Erythroblast (primary cell): ENCODE results near the gene NTN1.

Experiments used
- DNase-seq, 2 experiments: peaks; one replicate each; lab custom pipeline; 2025; lab: John Stamatoyannopoulos, UW
- GATA1 ChIP-seq: IDR thresholded peaks from 2 replicates; pipeline ENCODE4 v1.6.1; 2011; ENCODE audit warnings: low read depth, mild to moderate bottlenecking, control low read depth, low read length, moderate library complexity
- POLR2A ChIP-seq: IDR thresholded peaks from 2 replicates; pipeline ENCODE4 v1.6.1; 2011; ENCODE audit warnings: mild to moderate bottlenecking, low read length

Gene NTN1

DNA sequence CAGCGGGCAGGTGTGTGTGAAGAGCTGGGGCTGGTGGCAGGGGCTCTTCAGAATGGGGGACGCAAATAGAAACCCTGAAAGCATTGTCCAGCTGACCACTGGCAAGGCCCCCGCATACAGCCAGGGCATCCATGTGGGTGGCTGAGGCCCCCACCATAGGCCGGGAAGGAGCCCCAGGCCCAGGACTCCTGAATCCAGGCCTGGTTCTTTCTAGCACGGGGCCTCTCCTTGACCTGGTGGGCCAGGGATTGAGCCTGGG is 200.5 kb downstream of the NTN1 start:
- DNase-seq: no peak
- TF ChIP-seq POLR2A: no peak
- no peak for TF ChIP-seq GATA1

DNA sequence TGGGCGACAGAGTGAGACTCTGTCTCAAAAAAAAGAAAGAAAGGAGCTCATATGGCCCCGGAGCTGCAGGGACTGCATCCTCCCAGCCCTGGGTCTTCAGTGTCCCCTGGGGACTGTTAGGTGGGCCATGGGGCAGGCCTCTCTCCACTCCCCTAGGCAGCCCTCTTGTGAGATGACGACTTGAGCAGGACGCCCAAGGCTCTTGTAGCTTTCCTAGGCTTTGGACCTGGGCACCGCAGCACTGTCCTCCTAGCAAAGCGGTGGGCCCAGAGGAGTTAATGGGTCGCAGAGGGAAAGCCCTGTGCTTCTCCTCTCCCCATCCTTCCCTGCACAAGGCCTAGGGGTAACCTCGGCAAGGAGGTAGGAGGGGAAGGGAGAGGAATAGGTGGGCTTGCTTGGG is 202.2 kb downstream of the NTN1 start:
- DNase-seq: no peak

DNA sequence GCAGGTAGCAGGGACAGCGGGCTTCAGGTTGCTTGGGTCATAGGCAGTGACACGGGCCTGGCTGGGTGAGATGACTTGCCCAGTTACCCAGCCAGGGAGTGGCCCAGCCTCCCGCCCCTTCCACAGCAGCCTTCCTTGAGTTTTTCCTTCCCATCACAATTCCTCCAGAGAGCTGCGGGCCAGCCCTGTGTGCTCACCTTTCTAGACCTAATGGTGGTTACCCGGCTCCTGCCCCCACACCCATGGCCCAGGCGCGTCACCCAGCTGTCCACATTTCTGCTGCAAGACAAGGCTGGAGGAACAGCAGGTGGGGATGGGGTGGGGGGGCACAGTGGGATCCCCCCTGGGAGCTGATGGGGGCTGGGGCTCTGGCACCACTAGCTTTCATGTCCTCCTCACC is 203.2 kb downstream of the NTN1 start:
- no peak for TF ChIP-seq GATA1
- TF ChIP-seq POLR2A: no peak
- no peak for DNase-seq

More for the DNA sequence above, 202.2 kb downstream of the NTN1 start:
- TF ChIP-seq POLR2A (no peak), GATA1 (no peak)

DNA sequence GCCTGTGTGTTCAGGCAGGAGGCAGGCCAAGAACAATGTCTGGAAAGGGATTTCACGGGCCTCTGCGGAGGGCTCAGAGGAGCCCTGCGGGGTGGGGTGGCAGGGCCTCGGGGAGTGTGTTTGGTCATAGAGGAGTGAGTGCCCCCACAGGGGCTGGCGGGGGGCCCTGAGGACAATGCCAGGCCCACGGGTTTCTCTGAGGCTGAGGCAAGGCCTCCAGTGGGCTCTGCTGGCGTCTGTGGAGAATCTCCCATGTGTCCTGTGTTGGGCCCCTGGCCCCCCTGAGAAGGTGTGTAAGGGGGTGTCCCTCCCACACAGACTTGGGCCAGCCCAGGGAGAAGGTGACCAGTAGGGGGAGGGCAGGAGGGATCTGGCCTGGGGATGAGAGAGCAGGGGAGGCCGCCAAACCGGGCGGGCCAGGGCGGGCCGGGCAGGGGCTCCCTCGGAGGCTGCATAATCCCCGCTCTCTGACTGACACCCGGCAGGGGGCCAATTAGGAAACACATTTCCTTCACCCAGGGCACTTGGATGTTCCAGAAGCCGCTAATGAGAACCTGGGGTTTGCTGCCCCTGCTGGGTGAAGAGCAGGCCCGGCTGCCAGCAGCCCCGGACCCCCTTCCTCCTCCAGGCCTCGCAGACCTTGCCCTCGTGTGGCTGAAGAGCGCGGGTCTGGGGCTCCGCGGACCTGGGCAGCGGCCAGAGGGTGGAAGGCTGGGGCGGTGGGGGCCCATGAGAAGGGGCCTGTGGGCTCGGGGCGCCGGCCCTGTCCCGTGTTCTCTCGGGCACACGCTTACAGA is 204.2 kb downstream of the NTN1 start:
- TF ChIP-seq GATA1 (no peak), POLR2A (no peak)
- no peak for DNase-seq

DNA sequence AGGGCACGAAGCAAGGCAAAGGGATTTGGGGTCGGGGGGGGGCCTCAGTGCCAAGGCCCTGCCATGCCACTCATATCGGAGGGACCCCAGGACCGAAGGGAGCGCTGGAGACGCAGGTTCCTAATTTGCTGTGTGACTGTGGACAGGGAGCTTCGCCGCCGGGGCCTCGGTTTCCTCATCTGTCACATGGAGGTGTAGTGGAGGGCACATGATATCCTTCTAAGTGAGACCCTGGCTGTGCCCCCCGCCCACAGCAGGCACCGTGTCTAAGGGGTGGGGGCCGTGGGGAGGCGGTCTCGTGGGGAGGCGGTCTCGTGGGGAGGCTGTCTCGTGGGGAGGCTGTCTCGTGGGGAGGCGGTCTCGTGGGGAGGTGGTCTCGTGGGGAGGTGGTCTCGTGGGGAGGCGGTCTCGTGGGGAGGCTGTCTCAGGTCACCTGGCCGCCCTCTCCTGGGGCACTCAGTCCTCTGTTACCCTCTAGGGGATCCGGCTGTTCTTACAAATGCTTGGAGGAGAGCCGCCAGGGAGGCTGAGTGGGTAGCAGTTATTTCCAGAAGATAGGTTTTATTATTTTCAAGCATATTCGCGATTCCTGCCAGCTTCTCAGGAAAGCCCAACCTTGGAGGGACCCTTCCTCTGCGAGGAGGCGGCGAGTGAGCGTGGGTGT is 205.0 kb downstream of the NTN1 start:
- no peak for DNase-seq
- TF ChIP-seq GATA1 (no peak), POLR2A (no peak)

DNA sequence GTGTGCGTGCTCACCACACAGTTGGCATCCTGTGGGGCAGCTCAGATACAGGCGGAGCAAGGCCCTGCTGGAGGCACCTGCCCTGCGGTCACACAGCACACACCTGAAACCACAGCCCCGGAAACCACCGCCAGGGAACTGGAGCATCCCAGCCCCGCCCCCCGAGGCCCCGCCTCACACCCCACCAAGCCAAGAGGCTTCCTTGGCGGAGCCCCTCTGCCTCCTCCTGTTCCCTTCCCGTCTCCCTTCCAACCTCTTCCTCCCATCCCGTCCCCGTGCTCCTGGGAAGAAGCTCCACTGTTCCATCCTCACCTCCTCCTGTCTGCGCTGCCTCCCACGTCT is 205.5 kb downstream of the NTN1 start:
- no peak for TF ChIP-seq GATA1
- no peak for TF ChIP-seq POLR2A
- no peak for DNase-seq

DNA sequence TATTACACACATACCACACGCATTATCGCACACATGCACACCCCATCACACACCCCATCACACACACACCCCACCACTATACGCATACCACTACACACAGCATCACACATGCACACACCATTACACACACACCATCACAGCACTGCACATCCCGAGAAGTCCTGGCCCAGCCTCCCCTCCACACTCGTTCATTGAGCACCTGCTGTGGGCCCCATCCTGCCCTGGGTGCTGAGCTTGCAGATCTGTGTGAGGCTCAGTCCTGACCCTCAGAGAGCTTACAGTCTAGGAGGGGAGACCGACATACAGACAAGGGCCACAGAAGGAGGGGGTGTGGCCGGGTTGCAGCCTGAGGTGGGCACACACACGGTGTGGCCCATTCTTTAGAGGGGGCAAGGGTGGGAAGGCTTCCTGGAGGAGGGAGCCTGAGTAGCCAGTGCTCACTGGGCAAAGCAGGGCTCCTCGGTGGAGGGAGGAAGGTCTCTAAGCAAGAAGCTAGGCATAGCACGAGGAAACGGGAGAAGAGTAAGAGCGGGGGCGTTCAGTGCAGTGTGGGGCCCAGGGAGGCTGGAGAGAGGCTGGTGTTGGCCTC is 206.6 kb downstream of the NTN1 start:
- no peak for DNase-seq
- TF ChIP-seq GATA1 (no peak), POLR2A (no peak)

DNA sequence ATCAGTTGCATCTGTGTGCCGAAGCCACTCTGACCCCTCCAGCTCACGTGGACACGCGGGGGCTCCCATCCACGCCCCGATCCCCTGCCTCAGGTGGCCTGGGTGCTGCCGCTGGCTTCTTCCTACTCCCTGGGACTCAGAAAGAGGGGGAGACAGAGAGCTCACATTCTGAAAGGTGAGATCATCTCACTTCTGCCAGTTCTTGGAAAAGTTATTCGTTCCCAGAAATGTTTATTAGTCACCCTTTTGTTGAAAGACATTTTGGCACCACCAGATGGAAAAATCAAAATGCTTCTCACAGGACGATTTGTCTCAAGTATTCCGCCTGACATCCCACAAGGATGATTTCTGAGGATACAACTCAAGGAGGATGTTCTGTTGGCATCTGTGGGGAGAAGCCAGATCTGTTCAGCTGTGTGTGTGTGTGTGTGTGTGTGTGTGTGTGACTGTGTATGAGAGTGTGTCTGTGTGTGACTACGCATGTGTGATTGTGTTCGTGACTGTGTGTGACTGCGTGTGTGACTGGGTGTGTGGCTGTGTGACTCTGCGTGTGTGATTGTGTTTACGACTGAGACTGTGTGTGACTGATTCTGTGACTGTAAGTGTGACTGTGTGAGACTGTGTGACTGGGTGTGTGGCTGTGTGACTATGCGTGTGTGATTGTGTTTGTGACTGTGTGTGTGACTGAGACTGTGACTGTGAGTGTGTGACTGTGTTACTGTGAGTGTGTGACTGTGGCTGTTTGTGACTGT is 207.3 kb downstream of the NTN1 start:
- no peak for DNase-seq

DNA sequence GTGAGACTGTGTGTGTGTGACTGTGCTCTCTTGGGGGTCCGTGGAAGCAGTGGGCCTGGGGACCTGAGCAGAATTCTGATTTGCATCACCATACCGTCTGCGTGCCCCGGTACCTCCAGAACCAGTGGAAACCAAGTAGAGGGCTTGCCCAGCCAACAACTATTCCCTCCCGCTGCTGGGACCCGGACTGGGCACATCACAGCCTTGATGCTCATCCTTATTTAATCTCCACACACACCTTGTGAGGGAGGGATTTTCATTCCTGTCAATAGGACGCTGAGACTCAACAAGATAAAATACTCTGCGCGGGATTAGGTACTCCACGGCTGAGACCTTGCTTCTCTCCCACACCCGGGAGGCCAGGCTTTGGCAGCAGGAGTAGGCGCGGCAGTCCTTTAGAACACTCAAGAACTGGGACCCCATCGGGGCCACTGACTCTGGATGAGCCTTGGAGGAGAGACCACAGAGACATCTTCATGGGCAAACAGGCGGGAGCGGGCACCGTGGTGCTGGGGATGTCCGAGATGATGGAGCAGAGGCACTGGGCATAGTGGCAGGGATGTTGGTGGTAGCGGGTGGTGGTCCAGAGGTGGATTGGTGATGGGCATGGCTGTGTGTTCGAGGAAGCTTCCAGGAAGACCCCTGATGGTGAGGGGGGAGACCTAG is 208.0 kb downstream of the NTN1 start:
- DNase-seq: no peak
- TF ChIP-seq GATA1 (no peak), POLR2A (no peak)

More for the DNA sequence above, 207.3 kb downstream of the NTN1 start:
- no peak for TF ChIP-seq POLR2A
- TF ChIP-seq GATA1: no peak

DNA sequence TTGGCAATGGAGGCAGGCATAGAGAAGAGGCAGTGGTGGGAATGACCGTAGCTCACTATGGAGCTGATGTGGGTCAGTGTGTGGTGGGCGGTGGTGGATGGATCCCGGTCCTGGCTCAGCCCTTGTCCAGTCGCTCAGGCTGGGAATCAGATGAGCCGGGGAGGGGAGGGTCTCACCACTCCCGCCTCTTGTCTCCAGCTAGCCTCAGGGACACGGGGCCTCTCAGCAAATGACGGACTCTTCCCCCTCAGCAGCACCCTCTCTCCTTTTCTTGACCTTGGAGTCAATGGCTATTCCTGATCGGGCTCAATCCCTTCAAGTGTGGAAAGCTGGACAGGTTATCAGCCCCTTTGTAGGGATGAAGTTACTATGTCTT is 208.5 kb downstream of the NTN1 start:
- TF ChIP-seq POLR2A (no peak), GATA1 (no peak)
- no peak for DNase-seq

DNA sequence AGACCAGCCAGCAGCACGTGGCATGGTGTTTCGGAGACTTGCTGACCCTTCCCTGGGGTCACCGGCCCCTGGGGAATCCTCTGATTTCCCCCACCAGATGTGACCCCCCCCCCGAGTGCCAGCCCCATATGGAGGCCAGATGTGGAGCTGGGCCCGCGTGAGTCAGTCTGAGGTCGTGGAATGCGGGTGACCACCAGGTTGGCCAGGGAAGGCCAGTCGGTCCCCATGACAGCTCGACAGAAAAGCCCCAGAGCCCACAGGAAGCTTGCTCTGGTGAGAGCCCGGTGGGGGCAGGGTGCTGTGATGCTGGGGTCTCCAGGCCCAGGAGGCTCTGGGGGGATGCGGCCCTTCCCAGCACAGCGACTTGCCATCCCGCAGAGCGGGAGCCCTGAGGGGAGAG is 209.0 kb downstream of the NTN1 start:
- DNase-seq: no peak
- no peak for TF ChIP-seq POLR2A
- no peak for TF ChIP-seq GATA1

DNA sequence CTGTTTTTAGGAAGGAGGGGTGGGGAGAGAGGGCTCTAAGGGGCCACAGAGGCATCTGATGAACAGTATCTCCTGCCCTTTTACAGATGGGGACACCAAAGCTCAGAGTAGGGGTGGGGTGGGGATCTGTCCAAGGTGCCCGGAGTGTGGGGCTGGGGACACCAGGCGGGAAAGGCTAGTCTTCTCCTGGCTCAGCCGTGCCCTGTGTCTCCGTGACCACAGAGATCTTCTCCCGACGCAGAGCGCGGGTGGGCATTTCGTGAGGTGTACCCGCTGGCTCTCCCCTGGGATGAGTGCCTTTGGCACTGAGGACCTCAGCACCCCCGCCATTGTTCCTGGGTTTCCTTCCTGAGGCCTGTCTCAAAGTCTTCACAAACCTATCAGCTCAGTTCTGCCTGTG is 209.6 kb downstream of the NTN1 start:
- TF ChIP-seq GATA1 (no peak), POLR2A (no peak)
- no peak for DNase-seq

DNA sequence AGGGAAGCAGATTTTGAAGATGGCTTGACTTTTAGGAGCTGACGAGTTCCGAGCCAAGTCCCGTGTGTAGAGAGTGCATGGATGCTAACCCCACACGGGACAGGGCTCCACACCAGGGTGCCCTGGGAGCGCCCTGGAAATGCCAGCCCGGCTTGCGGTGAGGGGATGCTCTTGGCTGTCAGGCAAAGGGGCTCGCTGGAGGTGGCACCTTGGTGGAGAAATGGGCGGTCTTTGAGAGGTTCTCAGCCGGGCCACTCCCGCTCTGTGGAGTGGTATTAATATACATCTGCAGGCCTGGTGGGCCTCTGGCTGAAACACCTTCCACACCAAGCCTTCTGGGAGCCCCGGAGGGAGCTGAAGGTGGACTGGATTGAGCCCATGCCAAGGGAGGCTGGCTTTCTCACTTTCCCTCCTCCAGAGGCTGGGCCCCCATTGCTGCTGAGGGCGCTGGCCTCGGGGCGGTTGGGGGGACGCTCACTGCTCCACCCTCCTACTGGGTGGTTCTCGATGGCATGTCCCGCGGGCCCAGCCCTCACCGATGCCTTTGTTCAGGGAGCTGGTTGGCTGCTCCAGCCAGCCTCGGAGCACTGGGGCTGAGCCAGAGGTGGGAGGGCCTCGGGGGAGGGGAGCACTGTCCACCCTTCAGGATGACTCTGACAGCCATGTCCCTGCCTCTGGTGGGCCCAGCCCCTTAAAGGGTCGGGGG is 210.3 kb downstream of the NTN1 start:
- no peak for DNase-seq
- no peak for TF ChIP-seq POLR2A
- no peak for TF ChIP-seq GATA1

DNA sequence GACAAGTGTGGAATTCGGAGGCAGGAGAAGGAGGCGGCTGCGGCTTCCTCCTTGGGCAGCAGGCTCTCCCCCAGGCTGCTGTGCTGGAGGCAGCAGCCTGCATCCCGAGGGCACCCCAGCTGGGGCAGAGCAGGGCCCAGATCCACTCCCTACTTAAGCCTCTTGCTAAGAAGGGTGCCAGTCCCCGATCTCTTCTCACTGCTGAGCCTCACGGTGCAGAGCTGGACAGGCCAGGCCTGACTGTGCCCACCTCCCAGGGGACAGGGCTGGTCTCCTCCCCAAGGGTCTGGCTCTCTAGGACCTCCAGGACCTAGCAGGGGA is 210.8 kb downstream of the NTN1 start:
- no peak for DNase-seq
- TF ChIP-seq POLR2A (no peak), GATA1 (no peak)
